Epithelial cell of proximal tubule (primary cell): ENCODE data around the gene TRANK1. TPM values are rescaled to one million over a fixed set of nuclear protein-coding genes. Genes with fewer than 3 reads are reported as not detected.

Experiments used
- DNase-seq: peaks from one replicate; pipeline ENCODE4 v3.0.0-alpha.2; 2011; ENCODE audit warnings: low read depth
- H3K4me3 ChIP-seq: 2 replicates; pipeline ENCODE4 v1.5.1; 2011; ENCODE audit warnings: low read depth, mild to moderate bottlenecking, low read length
- total RNA-seq: library from RNA; depleted of rRNA; stranded (reverse); fragments of >200 nt; gene quantifications from 2 replicates; pipeline ENCODE4 v1.2.3, GENCODE V29; 2015
- TF ChIP-seq, protein P1 (sequence below): conservative IDR thresholded peaks from 2 replicates; pipeline ENCODE4 v1.5.1; 2012; ENCODE audit warnings: low read depth, mild to moderate bottlenecking, low read length

TRANK1 gene
- total RNA-seq, 1 donor from 2014 or later: 3.7 TPM

- H3K4me3 ChIP-seq: no peak overlapping the region
- no peak for DNase-seq
- TF ChIP-seq, protein P1, sequence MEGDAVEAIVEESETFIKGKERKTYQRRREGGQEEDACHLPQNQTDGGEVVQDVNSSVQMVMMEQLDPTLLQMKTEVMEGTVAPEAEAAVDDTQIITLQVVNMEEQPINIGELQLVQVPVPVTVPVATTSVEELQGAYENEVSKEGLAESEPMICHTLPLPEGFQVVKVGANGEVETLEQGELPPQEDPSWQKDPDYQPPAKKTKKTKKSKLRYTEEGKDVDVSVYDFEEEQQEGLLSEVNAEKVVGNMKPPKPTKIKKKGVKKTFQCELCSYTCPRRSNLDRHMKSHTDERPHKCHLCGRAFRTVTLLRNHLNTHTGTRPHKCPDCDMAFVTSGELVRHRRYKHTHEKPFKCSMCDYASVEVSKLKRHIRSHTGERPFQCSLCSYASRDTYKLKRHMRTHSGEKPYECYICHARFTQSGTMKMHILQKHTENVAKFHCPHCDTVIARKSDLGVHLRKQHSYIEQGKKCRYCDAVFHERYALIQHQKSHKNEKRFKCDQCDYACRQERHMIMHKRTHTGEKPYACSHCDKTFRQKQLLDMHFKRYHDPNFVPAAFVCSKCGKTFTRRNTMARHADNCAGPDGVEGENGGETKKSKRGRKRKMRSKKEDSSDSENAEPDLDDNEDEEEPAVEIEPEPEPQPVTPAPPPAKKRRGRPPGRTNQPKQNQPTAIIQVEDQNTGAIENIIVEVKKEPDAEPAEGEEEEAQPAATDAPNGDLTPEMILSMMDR: no peak
Observed at GRCh38 chr3:36989005-36989404, 44.2 kb upstream of the TRANK1 start.

DNA sequence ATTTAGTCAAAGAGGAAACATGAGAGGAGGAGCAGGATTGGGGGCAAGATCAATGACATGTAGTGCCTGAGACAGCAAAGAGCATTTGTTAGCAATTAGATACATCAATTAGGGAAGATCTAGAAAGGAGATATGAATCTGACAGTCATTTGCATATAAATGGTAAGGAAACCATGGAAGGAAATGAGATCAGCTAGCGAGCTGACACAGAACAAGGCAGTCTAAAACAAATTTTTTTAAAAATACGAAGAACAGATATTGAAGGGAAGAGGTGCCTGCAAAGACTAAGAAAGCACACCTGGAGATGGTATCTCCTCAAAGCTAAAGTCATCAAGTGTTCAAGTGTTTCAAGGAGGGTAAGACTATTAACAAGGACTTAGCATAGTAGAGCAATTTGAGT is 43.5 kb upstream of the TRANK1 start:
- no peak for DNase-seq
- no peak overlapping the region for H3K4me3 ChIP-seq
- TF ChIP-seq, protein P1: no peak

DNA sequence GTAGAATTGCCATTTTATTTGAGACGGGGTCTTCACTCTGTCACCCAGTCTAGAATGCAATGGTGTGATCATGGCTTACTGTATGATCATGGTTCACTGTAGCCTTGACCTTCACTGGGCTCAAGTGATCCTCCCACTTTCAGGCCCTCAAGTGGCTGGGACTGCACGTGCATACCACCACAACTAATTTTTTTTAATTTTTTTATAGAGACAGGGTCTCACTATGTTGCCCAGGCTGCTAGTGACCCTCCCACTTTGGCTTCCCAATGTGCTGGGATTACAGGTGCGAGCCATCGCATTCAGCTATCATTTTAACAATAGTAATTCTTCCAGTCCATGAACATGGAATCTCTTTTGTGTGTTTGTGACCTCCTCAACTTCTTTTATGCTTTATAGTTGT is 36.2 kb upstream of the TRANK1 start:
- DNase-seq: no peak
- TF ChIP-seq, protein P1: no peak
- no peak overlapping the region for H3K4me3 ChIP-seq

DNA sequence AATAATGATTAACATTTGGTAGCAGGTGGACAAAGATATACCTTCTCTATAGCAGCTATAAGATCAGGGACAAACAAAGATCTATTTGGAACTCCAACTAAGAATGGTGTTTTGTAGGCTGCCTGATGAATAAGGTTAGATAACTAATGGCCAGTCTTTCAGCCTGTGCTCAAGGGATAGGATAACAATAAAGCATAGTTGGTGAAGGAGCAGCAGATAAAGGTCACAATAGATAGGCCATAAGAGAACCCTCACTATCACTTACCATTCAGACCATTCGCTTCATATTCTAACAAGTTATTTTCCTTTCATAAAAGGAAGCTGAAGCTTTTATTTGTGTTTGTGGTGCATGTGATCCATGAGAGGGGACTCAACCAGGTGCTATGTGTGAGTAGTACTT is 28.3 kb upstream of the TRANK1 start:
- TF ChIP-seq, protein P1: no peak
- DNase-seq: no peak
- no peak overlapping the region for H3K4me3 ChIP-seq

DNA sequence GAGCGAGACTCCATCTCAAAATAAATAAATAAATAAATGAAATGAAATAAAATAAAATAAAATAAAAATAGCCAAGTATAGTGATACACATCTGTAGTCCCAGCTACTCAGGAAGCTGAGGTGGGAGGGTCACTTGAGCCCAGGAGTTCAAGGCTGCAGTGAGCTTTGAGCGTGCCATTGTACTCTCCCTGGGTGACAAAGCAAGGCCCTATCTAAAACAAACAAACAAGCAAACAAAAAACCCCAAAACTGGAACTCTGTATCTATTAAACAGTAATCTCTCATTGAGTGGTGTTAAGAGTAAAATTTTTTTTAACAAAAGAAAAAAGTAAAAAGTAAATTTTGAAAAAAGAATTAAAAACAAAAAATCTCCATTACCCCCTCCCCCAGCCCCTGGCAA is 27.3 kb upstream of the TRANK1 start:
- TF ChIP-seq, protein P1: no peak
- H3K4me3 ChIP-seq: no peak overlapping the region
- no peak for DNase-seq

DNA sequence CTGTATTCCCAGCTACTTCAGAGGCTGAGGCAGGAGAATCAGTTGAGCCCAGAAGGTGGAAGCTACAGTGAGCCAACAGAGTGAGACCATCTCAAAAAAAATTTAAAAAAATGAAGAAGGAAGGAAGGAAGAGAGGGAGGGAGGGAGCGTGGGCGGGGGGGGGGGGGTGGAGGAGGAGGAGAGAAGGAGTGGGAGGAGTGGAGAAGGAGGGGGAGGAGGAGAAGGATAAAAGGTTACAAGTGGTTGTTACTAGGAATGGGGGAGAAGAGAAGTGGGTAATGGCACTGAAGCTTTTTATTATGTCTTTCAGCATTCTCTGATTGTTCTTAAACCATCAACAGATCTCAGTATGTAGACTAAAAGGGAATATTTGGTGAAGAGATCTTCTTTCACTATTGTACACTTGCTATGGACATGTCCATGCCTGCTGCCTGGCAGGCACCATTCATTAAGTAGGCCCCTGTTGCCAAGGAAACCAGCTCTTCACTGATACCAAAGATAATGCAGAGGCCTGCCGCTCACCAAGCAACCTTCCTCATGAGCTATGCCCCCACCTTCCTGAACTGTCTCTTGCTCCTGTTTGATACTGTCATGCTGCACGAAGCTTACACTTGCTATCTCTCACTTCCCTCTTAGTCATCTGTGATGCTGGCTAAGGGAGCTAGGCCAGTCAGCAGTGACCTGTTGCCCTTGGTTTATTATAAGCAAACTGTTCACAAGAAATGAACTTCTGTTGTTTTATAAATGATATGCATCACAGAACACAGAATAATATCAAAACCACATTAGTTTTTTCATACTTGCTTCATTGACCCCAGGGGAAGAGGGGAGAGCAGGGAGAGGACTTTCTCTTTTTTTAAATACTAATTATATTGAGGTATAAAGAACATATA is 24.9 kb upstream of the TRANK1 start:
- H3K4me3 ChIP-seq: no peak overlapping the region
- TF ChIP-seq, protein P1: no peak
- no peak for DNase-seq

- TF ChIP-seq, protein P1: no peak
- no peak for DNase-seq
- no peak overlapping the region for H3K4me3 ChIP-seq
Observed at GRCh38 chr3:36969085-36969484, 24.2 kb upstream of the TRANK1 start.
